Activated naive CD8-positive, alpha-beta T cell treated with anti-CD3 and anti-CD28 coated beads, Interleukin-2, amount 50 U/mL, for 24 hours (primary cell): ENCODE results near the gene C20orf202.
"Not testable (repeated sequence)": the region's sequence is repeated elsewhere in the genome, so short reads cannot be mapped to it uniquely, and the experiment has no call there.

ENCODE experiments used
- ATAC-seq: fragments of 150-1000 bp; cut with Tn5 transposase; one replicate; pipeline ENCODE4 v1.10.0; 2021
- DNase-seq: peaks from one replicate; pipeline ENCODE4 v3.0.0; 2021
- H3K27ac Mint-ChIP-seq: one replicate; pipeline ENCODE4 v1.8.0; 2021; ENCODE audit warnings: mild to moderate bottlenecking, mixed read lengths
- H3K27me3 Mint-ChIP-seq: one replicate; pipeline ENCODE4 v1.8.0; 2021; ENCODE audit warnings: mixed read lengths
- H3K36me3 Mint-ChIP-seq: one replicate; pipeline ENCODE4 v1.8.0; 2021; ENCODE audit warnings: low read depth, mixed read lengths
- H3K4me1 Mint-ChIP-seq: one replicate; pipeline ENCODE4 v1.8.0; 2021; ENCODE audit warnings: mixed read lengths
- H3K4me3 Mint-ChIP-seq: one replicate; pipeline ENCODE4 v1.8.0; 2021; ENCODE audit warnings: mild to moderate bottlenecking, moderate library complexity, mixed read lengths
- H3K9me3 Mint-ChIP-seq: one replicate; pipeline ENCODE4 v1.8.0; 2021; ENCODE audit warnings: mixed read lengths

The C20orf202 gene

GRCh38 chr20:1209447-1210387 lies 6.5 kb downstream of the C20orf202 start:
- no peaks in the 10 kb centered on the region for H3K36me3 Mint-ChIP-seq
- H3K9me3 Mint-ChIP-seq, result no peaks in the 10 kb centered on the region
- DNase-seq, result no peak
- ATAC-seq, result peak; percentile 55
- peak overlapping the region; percentile 31 for H3K27ac Mint-ChIP-seq
- peaks cover 3% of the 10 kb centered on the region for H3K27me3 Mint-ChIP-seq
- peaks cover 9% of the 10 kb centered on the region for H3K4me1 Mint-ChIP-seq
- H3K4me3 Mint-ChIP-seq, result no peak overlapping the region

- H3K9me3 Mint-ChIP-seq, result no peaks in the 10 kb centered on the region
- ATAC-seq (no peak), DNase-seq (no peak)
- peaks cover 17% of the 10 kb centered on the region for H3K4me1 Mint-ChIP-seq
- peaks cover 3% of the 10 kb centered on the region for H3K27me3 Mint-ChIP-seq
- H3K27ac Mint-ChIP-seq, result no peak overlapping the region
- no peaks in the 10 kb centered on the region for H3K36me3 Mint-ChIP-seq
- no peak overlapping the region for H3K4me3 Mint-ChIP-seq
These were observed 7.2 kb downstream of the C20orf202 start for GRCh38 chr20:1210501-1210900.

DNA sequence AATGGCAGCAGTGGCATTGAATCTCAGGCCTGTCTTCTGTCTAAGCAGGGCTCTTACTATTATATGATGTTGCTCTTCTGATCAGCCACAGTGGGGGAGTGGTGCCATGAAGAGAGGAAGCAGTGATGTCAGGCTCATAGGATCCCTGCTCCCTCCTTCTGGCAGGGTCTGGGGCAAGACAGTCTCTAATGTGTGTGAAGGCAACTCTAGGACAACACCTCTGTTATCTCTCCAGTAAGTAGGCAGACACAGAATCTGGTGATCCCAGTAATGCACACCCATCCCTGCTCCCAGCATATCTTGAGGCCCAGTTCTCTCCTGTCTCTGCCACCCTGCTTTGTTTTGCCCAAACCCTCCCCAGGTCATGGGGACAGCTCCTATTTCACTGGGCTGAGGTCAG lies 8.8 kb downstream of the C20orf202 start:
- ATAC-seq (no peak), DNase-seq (no peak)
- peaks cover 32% of the 10 kb centered on the region for H3K4me1 Mint-ChIP-seq
- no peak overlapping the region for H3K4me3 Mint-ChIP-seq
- no peaks in the 10 kb centered on the region for H3K36me3 Mint-ChIP-seq
- no peaks in the 10 kb centered on the region for H3K9me3 Mint-ChIP-seq
- H3K27me3 Mint-ChIP-seq, result peaks cover 3% of the 10 kb centered on the region
- H3K27ac Mint-ChIP-seq, result no peak overlapping the region

DNA sequence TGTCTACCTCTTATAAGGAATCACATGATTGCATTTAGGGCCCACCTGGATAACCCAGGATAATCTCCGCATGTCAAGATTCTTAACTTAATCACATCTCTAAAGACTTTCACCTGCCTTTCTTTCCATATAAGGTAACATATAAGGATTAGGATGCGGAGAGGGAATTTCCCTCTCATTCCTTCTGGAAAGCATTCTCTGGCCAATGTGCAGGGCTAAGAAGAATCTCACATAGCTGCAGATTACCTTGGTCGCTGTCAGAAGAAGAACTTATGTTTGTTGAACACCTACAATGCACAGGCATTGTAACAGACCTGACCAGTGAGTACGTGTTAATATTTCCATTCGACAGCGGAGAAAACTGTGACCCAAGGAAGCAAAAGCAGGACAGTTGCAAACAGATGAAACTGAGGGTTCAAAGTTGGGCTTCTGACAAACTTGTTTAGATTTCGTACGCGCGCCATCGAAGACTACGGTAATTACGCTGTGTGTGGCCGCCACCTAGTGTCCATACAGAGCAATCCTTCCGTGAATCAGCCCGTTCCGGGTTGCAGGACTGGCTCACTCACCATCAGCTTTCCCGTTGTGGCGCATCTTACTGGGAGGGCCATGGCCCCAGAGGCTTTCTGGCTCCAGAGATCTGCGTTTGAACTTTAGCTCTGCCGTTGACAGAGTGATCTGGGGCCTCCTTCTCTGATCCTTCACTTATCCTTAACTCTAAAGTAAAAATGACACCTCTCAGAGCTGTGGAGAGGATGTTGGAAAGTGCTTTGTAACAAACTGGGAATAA lies 9.5 kb downstream of the C20orf202 start:
- no peaks in the 10 kb centered on the region for H3K9me3 Mint-ChIP-seq
- ATAC-seq, result peak; percentile 75
- no peak overlapping the region for H3K27ac Mint-ChIP-seq
- peaks cover 3% of the 10 kb centered on the region for H3K27me3 Mint-ChIP-seq
- peak; percentile 72 for DNase-seq
- no peaks in the 10 kb centered on the region for H3K36me3 Mint-ChIP-seq
- H3K4me1 Mint-ChIP-seq, result peaks cover 36% of the 10 kb centered on the region
- H3K4me3 Mint-ChIP-seq, result no peak overlapping the region

GRCh38 chr20:1214838-1215261 lies 11.6 kb downstream of the C20orf202 start:
- Mint-ChIP-seq H3K9me3 (no peaks in the 10 kb centered on the region), H3K4me3 (no peak overlapping the region), H3K27me3 (peaks cover 3% of the 10 kb centered on the region), H3K27ac (no peak overlapping the region), H3K36me3 (no peaks in the 10 kb centered on the region), H3K4me1 (peaks cover 38% of the 10 kb centered on the region)
- DNase-seq, result no peak
- ATAC-seq, result no peak

- no peaks in the 10 kb centered on the region for H3K9me3 Mint-ChIP-seq
- peak; percentile 85 for ATAC-seq
- peak overlapping the region; percentile 61 for H3K27ac Mint-ChIP-seq
- H3K36me3 Mint-ChIP-seq, result no peaks in the 10 kb centered on the region
- DNase-seq, result peak; percentile 49
- H3K4me3 Mint-ChIP-seq, result peak overlapping the region; percentile 35
- peaks cover 38% of the 10 kb centered on the region for H3K4me1 Mint-ChIP-seq
- H3K27me3 Mint-ChIP-seq, result peaks cover 3% of the 10 kb centered on the region
These were observed 12.3 kb downstream of the C20orf202 start for GRCh38 chr20:1215386-1216170.

- not testable (repeated sequence) for H3K4me3 Mint-ChIP-seq, H3K9me3 Mint-ChIP-seq, DNase-seq, H3K27ac Mint-ChIP-seq, H3K36me3 Mint-ChIP-seq, ATAC-seq, H3K27me3 Mint-ChIP-seq
- peaks cover 38% of the 10 kb centered on the region for H3K4me1 Mint-ChIP-seq
These were observed 13.5 kb downstream of the C20orf202 start for GRCh38 chr20:1216527-1217427.

GRCh38 chr20:1222750-1223149 lies 19.5 kb downstream of the C20orf202 start:
- not testable (repeated sequence) for H3K9me3 Mint-ChIP-seq, H3K4me3 Mint-ChIP-seq, H3K27ac Mint-ChIP-seq, DNase-seq, H3K36me3 Mint-ChIP-seq, ATAC-seq
- peaks cover 15% of the 10 kb centered on the region for H3K4me1 Mint-ChIP-seq
- H3K27me3 Mint-ChIP-seq, result peaks cover 13% of the 10 kb centered on the region

GRCh38 chr20:1224205-1224890 lies 21.1 kb downstream of the C20orf202 start:
- ATAC-seq, result no peak
- H3K36me3 Mint-ChIP-seq, result no peaks in the 10 kb centered on the region
- peak overlapping the region; percentile 33 for H3K4me3 Mint-ChIP-seq

DNA sequence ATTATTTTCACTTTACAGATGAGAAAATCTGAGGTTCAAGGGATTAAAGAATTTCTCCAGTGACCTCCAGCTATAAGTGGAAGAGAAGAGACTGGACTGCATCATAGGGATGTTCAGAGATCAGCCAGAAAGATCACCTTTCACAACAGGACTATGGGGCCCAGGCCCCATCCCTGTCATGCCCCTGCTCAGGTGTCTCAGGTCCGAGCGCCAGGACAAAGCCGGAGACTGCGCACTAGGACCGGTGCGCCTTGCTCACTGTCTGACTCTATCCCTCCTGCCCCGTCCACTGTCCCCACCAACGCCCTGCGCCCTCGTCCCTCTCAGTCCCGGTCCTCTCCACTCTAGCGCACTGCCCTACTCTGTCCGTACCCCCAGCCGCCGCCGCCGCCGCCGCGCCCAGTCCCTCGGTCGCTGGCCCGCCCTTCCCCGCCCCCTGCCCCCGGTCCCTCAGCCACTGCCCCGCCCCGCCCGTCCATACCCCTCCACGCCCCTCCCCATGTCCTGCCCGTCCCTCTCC lies 22.1 kb downstream of the C20orf202 start:
- Mint-ChIP-seq H3K4me3 (peak overlapping the region; percentile 65), H3K9me3 (peaks cover 8% of the 10 kb centered on the region), H3K4me1 (peaks cover 13% of the 10 kb centered on the region), H3K36me3 (no peaks in the 10 kb centered on the region), H3K27me3 (peaks cover 26% of the 10 kb centered on the region), H3K27ac (no peak overlapping the region)
- ATAC-seq, result peak; percentile 60
- no peak for DNase-seq

More at GRCh38 chr20:1224205-1224890, 21.1 kb downstream of the C20orf202 start:
- Mint-ChIP-seq H3K9me3 (peaks cover 8% of the 10 kb centered on the region), H3K4me1 (peaks cover 13% of the 10 kb centered on the region), H3K27me3 (peaks cover 20% of the 10 kb centered on the region), H3K27ac (no peak overlapping the region)
- DNase-seq, result no peak

DNA sequence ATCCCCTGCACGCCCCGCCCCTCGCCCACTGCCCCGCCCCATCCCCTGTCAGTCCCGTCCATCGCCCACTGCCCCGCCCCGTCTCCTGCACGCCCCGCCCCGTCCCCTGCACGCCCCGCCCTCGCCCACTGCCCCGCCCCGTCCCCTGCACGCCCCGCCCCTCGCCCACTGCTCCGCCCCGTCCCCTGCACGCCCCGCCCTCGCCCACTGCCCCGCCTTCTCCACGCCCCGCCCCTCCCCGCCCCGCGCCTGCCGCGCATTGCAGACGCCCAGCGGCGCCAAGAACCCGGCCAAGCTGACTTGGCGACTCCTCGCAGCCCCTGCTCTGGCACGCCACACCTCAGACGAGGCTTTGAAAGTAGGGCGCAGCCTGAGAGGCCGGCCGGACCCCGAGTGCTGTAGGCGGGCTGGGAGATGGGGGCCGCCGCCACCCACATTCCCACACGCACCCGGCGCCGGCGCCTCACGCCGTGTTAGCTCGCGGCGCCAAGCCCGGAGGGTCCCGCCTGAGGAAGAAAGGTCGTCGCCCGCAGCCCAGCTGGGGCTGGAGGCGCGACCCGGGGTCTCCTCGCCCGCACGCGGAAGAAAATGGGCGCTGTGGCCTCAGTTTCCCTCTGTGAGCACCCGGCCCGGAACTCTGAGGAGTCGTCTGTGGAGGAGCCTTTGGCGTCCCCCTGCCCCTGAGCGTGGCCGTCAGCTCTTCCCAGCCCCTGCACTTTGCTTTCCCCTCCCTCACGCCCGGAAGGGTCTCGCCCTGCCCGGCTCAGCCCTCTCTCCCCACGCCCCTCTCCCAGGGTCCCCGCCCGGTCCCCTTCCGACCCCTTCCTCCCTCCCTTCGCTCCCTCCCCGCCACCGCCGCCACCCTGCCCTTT lies 22.8 kb downstream of the C20orf202 start, which contains the start of gene RAD21L1:
TSS of gene RAD21L1 (plus strand) at position 262 of the 872 bp plus-strand sequence. CDS start 2,410 bp downstream, outside the sequence.
- Mint-ChIP-seq H3K4me1 (peaks cover 13% of the 10 kb centered on the region), H3K36me3 (no peaks in the 10 kb centered on the region), H3K9me3 (peaks cover 8% of the 10 kb centered on the region), H3K27ac (no peak within 1 kb of the TSS), H3K27me3 (peaks cover 29% of the 10 kb centered on the region), H3K4me3 (peak within 1 kb of the TSS; percentile 79)
- peak; percentile 69 for ATAC-seq
- DNase-seq, result peak; percentile 76

- no peak overlapping the region for H3K27ac Mint-ChIP-seq
- DNase-seq (no peak), ATAC-seq (no peak)
- no peaks in the 10 kb centered on the region for H3K36me3 Mint-ChIP-seq
- peaks cover 13% of the 10 kb centered on the region for H3K4me1 Mint-ChIP-seq
- no peak overlapping the region for H3K4me3 Mint-ChIP-seq
- peaks cover under 1% of the 10 kb centered on the region for H3K9me3 Mint-ChIP-seq
- H3K27me3 Mint-ChIP-seq, result peaks cover 32% of the 10 kb centered on the region
These were observed 26.3 kb downstream of the C20orf202 start for GRCh38 chr20:1229541-1229940.
